HEK293T (cell line): ENCODE data around the gene LUZP2.

ENCODE experiments used
- CTCF ChIA-PET: fragments of 350-600 bp; formaldehyde crosslinking; extraction: SDS; loops from one replicate; lab custom pipeline; 2021; ENCODE audit warnings: antibody characterized with exemption, inconsistent platforms; lab: Yijun Ruan, JAX
- POLR2A ChIA-PET: fragments of 350-600 bp; formaldehyde crosslinking; extraction: SDS; loops from one replicate; lab custom pipeline; 2020; ENCODE audit warnings: antibody characterized with exemption, inconsistent platforms; lab: Yijun Ruan, JAX
- DNase-seq: peaks from one replicate; pipeline ENCODE4 v3.0.0; 2012; ENCODE audit warnings: mixed read lengths; ENCODE audit errors: extremely low spot score
- ARNT ChIP-seq: fragments of 450-650 bp; IDR thresholded peaks from 2 replicates; pipeline ENCODE4 v1.6.1; 2017; ENCODE audit warnings: mild to moderate bottlenecking
- BHLHE40 ChIP-seq: fragments of 450-650 bp; IDR thresholded peaks from 2 replicates; pipeline ENCODE4 v1.6.1; 2016; ENCODE audit warnings: mild to moderate bottlenecking, moderate library complexity, borderline replicate concordance
- CTBP1 ChIP-seq: fragments of 450-650 bp; IDR thresholded peaks from 2 replicates; pipeline ENCODE4 v1.6.1; 2016; ENCODE audit warnings: borderline replicate concordance
- ELF4 ChIP-seq: fragments of 450-650 bp; IDR thresholded peaks from 2 replicates; pipeline ENCODE4 v1.6.1; 2017; ENCODE audit warnings: antibody characterized with exemption
- FOXA1 ChIP-seq: fragments of 450-650 bp; IDR thresholded peaks from 2 replicates; pipeline ENCODE4 v1.6.1; 2016; ENCODE audit warnings: mild to moderate bottlenecking
- FOXK2 ChIP-seq: fragments of 450-650 bp; IDR thresholded peaks from 2 replicates; pipeline ENCODE4 v1.6.1; 2016; ENCODE audit warnings: mild to moderate bottlenecking
- FOXM1 ChIP-seq: fragments of 450-650 bp; IDR thresholded peaks from 2 replicates; pipeline ENCODE4 v1.6.1; 2017; ENCODE audit warnings: mild to moderate bottlenecking, borderline replicate concordance
- HDGF ChIP-seq: fragments of 450-650 bp; IDR thresholded peaks from 2 replicates; pipeline ENCODE4 v1.6.1; 2017; ENCODE audit warnings: antibody characterized with exemption, borderline replicate concordance
- L3MBTL2 ChIP-seq: fragments of 450-650 bp; conservative IDR thresholded peaks from 2 replicates; pipeline ENCODE4 v1.6.1; 2016; ENCODE audit warnings: mild to moderate bottlenecking
- LEF1 ChIP-seq: fragments of 450-650 bp; IDR thresholded peaks from 2 replicates; pipeline ENCODE4 v1.6.1; 2017; ENCODE audit warnings: mild to moderate bottlenecking, borderline replicate concordance
- NFRKB ChIP-seq: fragments of 450-650 bp; IDR thresholded peaks from 2 replicates; pipeline ENCODE4 v1.6.1; 2016; ENCODE audit warnings: mild to moderate bottlenecking, moderate library complexity
- SP1 ChIP-seq: fragments of 450-650 bp; IDR thresholded peaks from 2 replicates; pipeline ENCODE4 v1.6.1; 2017
- SUZ12 ChIP-seq: fragments of 450-650 bp; IDR thresholded peaks from 2 replicates; pipeline ENCODE4 v1.6.1; 2016; ENCODE audit warnings: mild to moderate bottlenecking
- TARDBP ChIP-seq: fragments of 450-650 bp; IDR thresholded peaks from 2 replicates; pipeline ENCODE4 v1.6.1; 2016
- ZNF384 ChIP-seq: fragments of 450-650 bp; IDR thresholded peaks from 2 replicates; pipeline ENCODE4 v1.6.1; 2016
- TF ChIP-seq, protein P1 (sequence below): fragments of 450-650 bp; IDR thresholded peaks from 2 replicates; pipeline ENCODE4 v1.6.1; 2016

The LUZP2 gene

GRCh38 chr11:24678703-24679348 lies 182.0 kb downstream of the LUZP2 start:
- ChIA-PET POLR2A (no interaction called here), CTCF (no interaction called here)
- TF ChIP-seq CTBP1 (no peak), FOXM1 (no peak), FOXA1 (no peak), ELF4 (no peak), TARDBP (no peak), LEF1 (no peak), HDGF (no peak), FOXK2 (no peak)
- no peak for DNase-seq

DNA sequence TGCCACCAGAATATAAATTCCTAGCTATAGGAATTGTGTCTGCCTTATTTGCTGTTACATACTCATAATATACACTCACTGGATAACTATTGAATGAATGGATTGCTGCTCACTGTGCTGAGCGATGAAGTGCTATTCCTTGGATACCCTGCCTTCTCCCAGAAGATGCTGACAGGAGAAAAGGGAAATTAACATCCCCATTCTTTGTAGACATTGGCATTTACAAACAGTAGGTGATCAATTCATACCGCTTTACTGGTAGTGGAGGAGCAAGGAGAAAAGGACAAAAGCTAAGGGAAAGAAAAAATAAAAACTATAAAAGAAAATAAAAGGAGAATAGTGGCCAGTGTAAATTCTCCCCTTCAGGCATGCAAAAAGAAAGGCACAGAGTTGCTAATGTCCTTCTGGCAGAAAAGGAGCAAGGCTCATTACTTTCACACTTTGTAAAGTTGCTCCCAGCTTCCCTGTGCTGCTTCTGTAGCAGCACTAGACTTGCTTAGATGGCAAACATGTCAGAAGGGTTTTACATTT lies 183.0 kb downstream of the LUZP2 start:
- no peak for DNase-seq
- ChIA-PET CTCF (no interaction called here), POLR2A (no interaction called here)
- TF ChIP-seq, protein P1, sequence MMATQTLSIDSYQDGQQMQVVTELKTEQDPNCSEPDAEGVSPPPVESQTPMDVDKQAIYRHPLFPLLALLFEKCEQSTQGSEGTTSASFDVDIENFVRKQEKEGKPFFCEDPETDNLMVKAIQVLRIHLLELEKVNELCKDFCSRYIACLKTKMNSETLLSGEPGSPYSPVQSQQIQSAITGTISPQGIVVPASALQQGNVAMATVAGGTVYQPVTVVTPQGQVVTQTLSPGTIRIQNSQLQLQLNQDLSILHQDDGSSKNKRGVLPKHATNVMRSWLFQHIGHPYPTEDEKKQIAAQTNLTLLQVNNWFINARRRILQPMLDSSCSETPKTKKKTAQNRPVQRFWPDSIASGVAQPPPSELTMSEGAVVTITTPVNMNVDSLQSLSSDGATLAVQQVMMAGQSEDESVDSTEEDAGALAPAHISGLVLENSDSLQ = no peak
- TF ChIP-seq HDGF = no peak
- no peak for TF ChIP-seq FOXA1
- no peak for TF ChIP-seq FOXK2
- no peak for TF ChIP-seq TARDBP
- TF ChIP-seq SUZ12 = no peak
- no peak for TF ChIP-seq ZNF384

- ChIA-PET POLR2A (no interaction called here), CTCF (no interaction called here)
- TF ChIP-seq ARNT (no peak), TARDBP (no peak), FOXA1 (no peak), L3MBTL2 (no peak), LEF1 (no peak), NFRKB (no peak), ELF4 (no peak), SP1 (no peak), BHLHE40 (no peak), CTBP1 (no peak), ZNF384 (no peak), HDGF (no peak)
- TF ChIP-seq, protein P1 = no peak
- DNase-seq = no peak
Observed at GRCh38 chr11:24683583-24683982, 186.7 kb downstream of the LUZP2 start.

GRCh38 chr11:24685821-24686220 lies 189.0 kb downstream of the LUZP2 start:
- TF ChIP-seq ARNT = no peak
- no peak for TF ChIP-seq ZNF384
- TF ChIP-seq FOXM1 = no peak
- no peak for TF ChIP-seq CTBP1
- TF ChIP-seq SP1 = no peak
- TF ChIP-seq ELF4 = no peak
- no peak for TF ChIP-seq FOXA1
- TF ChIP-seq SUZ12 = no peak
- no peak for TF ChIP-seq HDGF
- no peak for TF ChIP-seq NFRKB
- no peak for TF ChIP-seq FOXK2
- TF ChIP-seq TARDBP = no peak
- ChIA-PET POLR2A (no interaction called here), CTCF (no interaction called here)
- DNase-seq = no peak

- ChIA-PET CTCF (no interaction called here), POLR2A (no interaction called here)
- DNase-seq = no peak
- TF ChIP-seq LEF1 = no peak
- no peak for TF ChIP-seq FOXM1
- no peak for TF ChIP-seq ZNF384
- TF ChIP-seq ARNT = no peak
- TF ChIP-seq NFRKB = no peak
Observed at GRCh38 chr11:24687531-24688147, 190.8 kb downstream of the LUZP2 start.

DNA sequence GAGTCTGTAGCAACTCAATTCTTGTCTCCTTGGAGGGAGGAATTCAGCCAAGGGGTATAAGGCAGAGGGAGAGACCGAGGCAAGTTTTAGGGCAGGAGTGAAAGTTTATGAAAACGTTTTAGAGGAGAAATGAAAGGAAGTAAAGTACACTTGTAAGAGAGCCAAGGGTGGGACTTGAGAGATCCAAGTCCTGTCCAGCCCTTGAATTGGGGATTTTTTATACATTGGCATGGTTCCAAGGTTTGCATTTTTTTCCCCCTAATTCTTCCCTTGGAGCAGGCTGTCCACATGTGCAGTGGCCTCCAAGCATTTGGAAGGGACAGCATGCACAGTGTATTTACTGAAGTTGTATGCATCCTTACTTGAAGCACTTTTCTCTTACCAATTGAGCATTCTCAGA lies 192.1 kb downstream of the LUZP2 start:
- CTCF ChIA-PET = no interaction called here
- POLR2A ChIA-PET = no interaction called here
- no peak for TF ChIP-seq FOXK2
- no peak for TF ChIP-seq CTBP1
- no peak for TF ChIP-seq LEF1
- no peak for TF ChIP-seq FOXM1
- TF ChIP-seq, protein P1 = no peak
- TF ChIP-seq ARNT = no peak
- no peak for TF ChIP-seq FOXA1
- TF ChIP-seq NFRKB = no peak
- no peak for TF ChIP-seq TARDBP
- TF ChIP-seq HDGF = no peak
- no peak for TF ChIP-seq SUZ12
- no peak for TF ChIP-seq L3MBTL2
- TF ChIP-seq BHLHE40 = no peak
- TF ChIP-seq ELF4 = no peak
- no peak for TF ChIP-seq SP1
- TF ChIP-seq ZNF384 = no peak
- no peak for DNase-seq
